BLaER1 treated with 17β-estradiol and CSF1 and Interleukin-3, amounts not matched to agents 10 nM and 100 nM (cell line): Measurements from ENCODE around the gene CREB5.
A peak's percentile ranks its signal among the peaks of the same experiment; 100 is the strongest.

Source experiments
- H3K27ac ChIP-seq, 11 experiments: shearing (Covaris generic); formaldehyde crosslinking; 2 replicates each; pipeline ENCODE4 v1.8.1; 2022
- H3K27me3 ChIP-seq, 11 experiments: shearing (Covaris generic); formaldehyde crosslinking; 2 replicates each; pipeline ENCODE4 v1.8.1; 2022
- H3K36me3 ChIP-seq, 11 experiments: shearing (Covaris generic); formaldehyde crosslinking; 2 replicates each; pipeline ENCODE4 v1.8.1; 2022
- H3K4me1 ChIP-seq, 10 experiments: shearing (Covaris generic); formaldehyde crosslinking; 2 replicates each; pipeline ENCODE4 v1.8.1; 2022
- H3K4me2 ChIP-seq, 11 experiments: shearing (Covaris generic); formaldehyde crosslinking; 2 replicates each; pipeline ENCODE4 v1.8.1; 2022
- H3K4me3 ChIP-seq, 10 experiments: shearing (Covaris generic); formaldehyde crosslinking; 2 replicates each; pipeline ENCODE4 v1.8.1; 2022
- H3K9ac ChIP-seq, 11 experiments: shearing (Covaris generic); formaldehyde crosslinking; 2 replicates each; pipeline ENCODE4 v1.8.1; 2022
- H3K9me3 ChIP-seq, 11 experiments: shearing (Covaris generic); formaldehyde crosslinking; replicated peaks in 1 of 11; 2 replicates each; pipeline ENCODE4 v1.8.1; 2022
- H4K20me1 ChIP-seq, 11 experiments: shearing (Covaris generic); formaldehyde crosslinking; 2 replicates each; pipeline ENCODE4 v1.8.1; 2022
- Cebpa-rat ChIP-seq, 11 experiments: shearing (Covaris generic); IDR thresholded peaks; 2 replicates each; pipeline ENCODE4 v1.8.1; 2022

CREB5 gene

DNA sequence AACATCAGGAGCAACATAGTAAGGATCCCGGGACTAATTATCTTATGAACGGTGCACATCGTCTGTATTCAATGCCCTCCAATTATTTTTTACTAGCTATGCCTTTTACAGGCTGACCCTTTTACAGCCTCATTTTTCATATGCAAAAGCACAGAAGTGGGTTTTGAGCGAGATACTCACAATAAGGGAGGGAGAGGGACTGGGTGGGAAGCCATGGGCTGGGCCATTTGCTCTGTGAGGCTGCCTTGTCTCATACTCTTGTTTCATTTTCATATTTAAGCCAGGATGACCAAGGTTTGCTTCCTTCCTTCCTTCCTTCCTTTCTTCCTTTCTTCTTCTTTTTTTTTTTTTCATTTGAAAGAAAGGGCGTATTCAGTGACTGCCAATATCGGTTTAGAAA is 286.5 kb downstream of the CREB5 start:
- Histone ChIP-seq H3K4me1 (peaks cover 28 to 79% (median 61%) of the 10 kb centered on the region in 10 experiments), H3K4me2 (peak overlapping the region; percentile 47 to 77 (median 66)), H3K27me3 (no peaks in the 10 kb centered on the region), H3K9ac (no peak overlapping the region), H3K4me3 (no peak overlapping the region), H3K9me3 (peaks cover 5 to 10% (median 6%) of the 10 kb centered on the region in 11 experiments; a peak in 15 of 22 replicates), H4K20me1 (no peaks in the 10 kb centered on the region), H3K36me3 (no peaks in the 10 kb centered on the region), H3K27ac (0 out of 22 replicates have a peak overlapping the region, but pooled peaks of 2 of the 11 experiments have one; percentile 24 to 32)
- no peak for TF ChIP-seq Cebpa-rat (IDR thresholded peaks at IDR 0.05)

GRCh38 chr7:28700096-28700495 is 287.8 kb downstream of the CREB5 start:
- Histone ChIP-seq H3K4me3 (no peak overlapping the region; a peak in 1 of 20 replicates), H3K9me3 (peaks cover 5 to 14% (median 9%) of the 10 kb centered on the region in 11 experiments; a peak in 15 of 22 replicates), H3K9ac (peak overlapping the region in 1 of 11 experiments; percentile 5; a peak in 1 of 22 replicates), H4K20me1 (no peaks in the 10 kb centered on the region), H3K27ac (no peak overlapping the region), H3K27me3 (no peaks in the 10 kb centered on the region), H3K4me1 (peaks cover 22 to 75% (median 59%) of the 10 kb centered on the region in 10 experiments), H3K4me2 (peak overlapping the region in 9 of 11 experiments; percentile 47 to 77 (median 65); a peak in 17 of 22 replicates), H3K36me3 (no peaks in the 10 kb centered on the region)
- TF ChIP-seq Cebpa-rat (IDR thresholded peaks at IDR 0.05): no peak

DNA sequence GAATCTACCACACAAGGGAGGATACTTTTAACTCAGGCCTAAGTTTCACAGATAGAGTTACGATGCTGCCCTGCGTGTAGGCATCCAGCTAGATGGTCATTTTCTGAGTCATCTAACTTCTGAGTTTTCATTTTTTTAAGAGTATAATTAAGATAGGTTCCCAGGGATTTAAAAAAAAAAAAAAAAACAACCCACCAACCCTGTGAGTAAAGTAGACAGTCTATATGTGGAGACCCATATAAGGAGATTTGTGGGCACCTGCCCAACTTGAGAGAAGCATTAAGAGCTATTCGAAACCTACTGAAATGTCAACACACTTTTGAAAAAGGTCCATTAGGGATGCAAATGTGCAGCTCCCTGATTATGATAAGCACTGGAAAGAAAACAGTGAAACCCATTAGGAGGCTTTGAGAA is 288.5 kb downstream of the CREB5 start:
- H4K20me1 ChIP-seq: no peaks in the 10 kb centered on the region
- no peaks in the 10 kb centered on the region for H3K36me3 ChIP-seq
- H3K4me3 ChIP-seq: no peak overlapping the region; a peak in 2 of 20 replicates
- no peak overlapping the region for H3K27ac ChIP-seq
- no peaks in the 10 kb centered on the region for H3K27me3 ChIP-seq
- peak overlapping the region in 9 of 11 experiments; percentile 45 to 77 (median 65); a peak in 18 of 22 replicates for H3K4me2 ChIP-seq
- H3K9ac ChIP-seq: peak overlapping the region in 1 of 11 experiments; percentile 5; a peak in 2 of 22 replicates
- H3K4me1 ChIP-seq: peaks cover 22 to 75% (median 59%) of the 10 kb centered on the region in 10 experiments
- H3K9me3 ChIP-seq: peaks cover 5 to 14% (median 9%) of the 10 kb centered on the region in 11 experiments; a peak in 15 of 22 replicates
- no peak for TF ChIP-seq Cebpa-rat (IDR thresholded peaks at IDR 0.05)

GRCh38 chr7:28701731-28702130 is 289.4 kb downstream of the CREB5 start:
- no peaks in the 10 kb centered on the region for H3K36me3 ChIP-seq
- no peak for TF ChIP-seq Cebpa-rat (IDR thresholded peaks at IDR 0.05)
- H3K9me3 ChIP-seq: peaks cover 5 to 14% (median 9%) of the 10 kb centered on the region in 11 experiments; a peak in 15 of 22 replicates
- H4K20me1 ChIP-seq: no peaks in the 10 kb centered on the region
- no peaks in the 10 kb centered on the region for H3K27me3 ChIP-seq
- peak overlapping the region in 1 of 11 experiments; percentile 59; a peak in 1 of 22 replicates for H3K4me2 ChIP-seq
- peaks cover 22 to 78% (median 61%) of the 10 kb centered on the region in 10 experiments for H3K4me1 ChIP-seq
- no peak overlapping the region for H3K4me3 ChIP-seq
- no peak overlapping the region for H3K27ac ChIP-seq
- no peak overlapping the region for H3K9ac ChIP-seq

DNA sequence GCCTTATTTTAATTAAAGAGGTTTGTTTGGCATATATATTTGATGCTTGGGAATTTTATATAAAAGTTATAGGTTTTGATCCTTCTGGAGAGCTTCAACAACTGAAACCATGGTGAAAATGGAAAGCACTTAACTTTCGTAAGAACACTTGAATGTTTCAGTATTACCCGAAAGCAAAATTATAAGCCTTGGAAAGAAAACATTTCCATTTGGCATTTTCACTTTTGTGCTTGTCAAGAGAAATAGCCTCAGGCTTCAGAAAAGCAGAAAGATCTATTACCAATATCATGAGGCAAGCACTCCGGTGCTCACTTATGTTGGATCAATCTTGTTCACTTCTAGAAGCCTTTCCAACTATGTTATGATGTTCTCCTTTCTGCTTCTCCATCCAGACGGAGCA is 289.9 kb downstream of the CREB5 start:
- no peak overlapping the region for H3K9ac ChIP-seq
- H3K9me3 ChIP-seq: peaks cover 5 to 14% (median 9%) of the 10 kb centered on the region in 11 experiments; a peak in 15 of 22 replicates
- H3K4me1 ChIP-seq: peaks cover 22 to 82% (median 61%) of the 10 kb centered on the region in 10 experiments
- no peak overlapping the region for H3K4me3 ChIP-seq
- no peaks in the 10 kb centered on the region for H4K20me1 ChIP-seq
- peak overlapping the region in 4 of 11 experiments; percentile 5 to 23 (median 19); a peak in 4 of 22 replicates for H3K4me2 ChIP-seq
- no peak overlapping the region for H3K27ac ChIP-seq
- no peaks in the 10 kb centered on the region for H3K27me3 ChIP-seq
- no peaks in the 10 kb centered on the region for H3K36me3 ChIP-seq
- TF ChIP-seq Cebpa-rat (IDR thresholded peaks at IDR 0.05): no peak

DNA sequence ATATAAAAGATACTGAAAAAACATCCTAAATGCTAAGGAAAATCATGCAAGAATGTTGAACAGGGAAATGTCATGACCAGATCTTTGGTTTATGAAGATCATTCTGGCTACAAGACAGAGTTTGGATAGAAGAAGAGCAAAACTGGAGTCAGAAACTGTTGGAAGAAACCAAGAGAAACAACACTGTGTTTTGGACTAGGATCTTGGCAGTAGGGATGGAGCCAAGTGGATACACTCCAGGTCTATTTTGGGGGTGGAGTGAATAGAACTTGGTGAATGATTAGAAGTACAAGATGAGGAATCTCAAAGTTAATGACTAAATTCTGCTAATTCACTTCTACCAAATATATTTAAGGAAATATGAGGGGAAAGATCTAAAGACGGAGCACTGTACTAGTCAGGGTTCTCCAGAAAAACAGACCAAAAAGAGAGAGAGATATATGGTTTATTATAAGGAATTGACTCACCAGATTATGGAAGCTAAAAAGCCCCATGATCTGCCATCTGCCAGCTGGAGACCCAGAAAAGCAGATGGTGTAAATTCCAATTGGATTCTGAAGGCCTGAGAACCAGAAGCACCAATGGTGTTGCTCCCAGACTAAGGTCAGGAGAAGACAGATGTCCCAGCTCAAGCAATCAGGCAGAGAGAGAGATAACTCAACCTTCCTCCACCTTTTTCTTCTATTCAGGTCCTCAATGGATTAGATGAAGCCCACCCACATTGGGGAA is 290.9 kb downstream of the CREB5 start:
- H4K20me1 ChIP-seq: no peaks in the 10 kb centered on the region
- H3K4me2 ChIP-seq: peak overlapping the region in 4 of 11 experiments; percentile 5 to 23 (median 19); a peak in 2 of 22 replicates
- H3K27ac ChIP-seq: no peak overlapping the region
- H3K36me3 ChIP-seq: no peaks in the 10 kb centered on the region
- peaks cover 16 to 73% (median 52%) of the 10 kb centered on the region in 10 experiments for H3K4me1 ChIP-seq
- peaks cover 5 to 14% (median 9%) of the 10 kb centered on the region in 11 experiments; a peak in 15 of 22 replicates for H3K9me3 ChIP-seq
- H3K4me3 ChIP-seq: no peak overlapping the region
- no peaks in the 10 kb centered on the region for H3K27me3 ChIP-seq
- no peak for TF ChIP-seq Cebpa-rat (IDR thresholded peaks at IDR 0.05)
- no peak overlapping the region for H3K9ac ChIP-seq

DNA sequence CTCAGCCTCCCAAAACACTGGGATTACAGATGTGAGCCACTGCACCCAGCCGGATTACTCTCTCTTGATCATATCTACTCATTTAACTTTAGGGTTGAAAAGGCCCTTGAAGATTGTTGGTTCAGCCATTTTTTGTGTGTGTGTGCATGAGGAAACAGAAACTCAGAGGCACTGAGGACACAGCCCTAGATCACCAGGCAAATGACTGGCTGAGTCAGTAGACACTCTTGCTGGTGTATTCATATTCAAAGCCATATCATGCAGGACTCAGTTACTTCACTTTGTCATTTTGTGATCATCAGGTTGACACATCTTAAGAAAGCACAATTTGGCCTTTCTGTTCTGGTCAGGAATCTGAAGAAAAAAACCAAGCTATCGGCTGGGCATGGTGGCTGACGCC is 292.4 kb downstream of the CREB5 start:
- Histone ChIP-seq H3K27ac (no peak overlapping the region), H4K20me1 (no peaks in the 10 kb centered on the region), H3K4me1 (peaks cover under 1 to 58% (median 37%) of the 10 kb centered on the region in 10 experiments; a peak in 17 of 20 replicates), H3K27me3 (no peaks in the 10 kb centered on the region), H3K4me2 (peak overlapping the region in 8 of 11 experiments; percentile 24 to 68 (median 57); a peak in 13 of 22 replicates), H3K36me3 (no peaks in the 10 kb centered on the region), H3K4me3 (no peak overlapping the region), H3K9ac (no peak overlapping the region), H3K9me3 (peaks cover 5 to 14% (median 9%) of the 10 kb centered on the region in 11 experiments; a peak in 15 of 22 replicates)
- no peak for TF ChIP-seq Cebpa-rat (IDR thresholded peaks at IDR 0.05)

DNA sequence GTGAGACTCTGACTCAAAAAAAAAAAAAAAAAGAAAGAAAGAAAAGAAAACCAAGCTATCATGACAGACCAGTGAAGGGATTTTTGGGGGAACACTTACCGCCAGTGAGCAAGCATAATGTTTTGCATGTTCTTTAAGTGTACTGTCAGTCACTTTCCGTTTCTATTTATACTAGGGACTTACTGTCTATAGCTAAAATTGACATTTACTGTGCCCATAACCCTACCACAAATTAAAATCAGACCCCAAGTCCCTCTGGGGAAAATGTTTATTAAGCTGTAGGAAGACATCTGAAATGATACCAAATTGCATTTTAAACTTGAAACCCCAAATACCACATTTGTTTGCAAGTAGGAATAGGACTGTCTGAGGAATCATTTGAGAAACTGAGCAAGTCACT is 293.0 kb downstream of the CREB5 start:
- H3K4me1 ChIP-seq: peaks cover 0 to 52% (median 31%) of the 10 kb centered on the region in 10 experiments; a peak in 16 of 20 replicates
- H3K9ac ChIP-seq: no peak overlapping the region; a peak in 1 of 22 replicates
- H3K4me3 ChIP-seq: no peak overlapping the region; a peak in 1 of 20 replicates
- peaks cover 5 to 14% (median 9%) of the 10 kb centered on the region in 11 experiments; a peak in 15 of 22 replicates for H3K9me3 ChIP-seq
- no peaks in the 10 kb centered on the region for H3K27me3 ChIP-seq
- no peak for TF ChIP-seq Cebpa-rat (IDR thresholded peaks at IDR 0.05)
- H3K27ac ChIP-seq: no peak overlapping the region
- H3K4me2 ChIP-seq: peak overlapping the region in 9 of 11 experiments; percentile 21 to 68 (median 56); a peak in 16 of 22 replicates
- H4K20me1 ChIP-seq: no peaks in the 10 kb centered on the region
- no peaks in the 10 kb centered on the region for H3K36me3 ChIP-seq

- Histone ChIP-seq H3K27ac (no peak overlapping the region), H3K4me3 (no peak overlapping the region), H4K20me1 (no peaks in the 10 kb centered on the region), H3K4me1 (peaks cover 0 to 41% (median 20%) of the 10 kb centered on the region in 10 experiments; a peak in 16 of 20 replicates), H3K9me3 (peaks cover 5 to 14% (median 9%) of the 10 kb centered on the region in 11 experiments; a peak in 15 of 22 replicates), H3K9ac (no peak overlapping the region), H3K4me2 (peak overlapping the region in 5 of 11 experiments; percentile 56 to 68 (median 64); a peak in 7 of 22 replicates), H3K36me3 (no peaks in the 10 kb centered on the region), H3K27me3 (no peaks in the 10 kb centered on the region)
- TF ChIP-seq Cebpa-rat (IDR thresholded peaks at IDR 0.05): no peak
Measured at GRCh38 chr7:28706584-28706983, 294.3 kb downstream of the CREB5 start.
